ENCODE measurements around the gene APBB1.

Gene APBB1

GRCh38 chr11:6351782-6352382 is 67.0 kb downstream of the APBB1 start:
- DNase-seq (ENCODE audit: low read depth, low spot score) = no peak

- DNase-seq (ENCODE audit: low read depth, low spot score) = no peak
Observed at GRCh38 chr11:6350486-6350885, 68.4 kb downstream of the APBB1 start.

GRCh38 chr11:6350043-6350442 is 68.9 kb downstream of the APBB1 start:
- DNase-seq (ENCODE audit: low read depth, low spot score) = no peak

- no peak for DNase-seq (ENCODE audit: low read depth, low spot score)
Observed at GRCh38 chr11:6345366-6345765, 73.5 kb downstream of the APBB1 start.
